Retina (tissue), 1 donor: ENCODE data around the gene ARHGAP26.

Experiments
- DNase-seq: peaks from one replicate; pipeline ENCODE4 v3.0.0-alpha.2; 2016

ARHGAP26 gene

DNA sequence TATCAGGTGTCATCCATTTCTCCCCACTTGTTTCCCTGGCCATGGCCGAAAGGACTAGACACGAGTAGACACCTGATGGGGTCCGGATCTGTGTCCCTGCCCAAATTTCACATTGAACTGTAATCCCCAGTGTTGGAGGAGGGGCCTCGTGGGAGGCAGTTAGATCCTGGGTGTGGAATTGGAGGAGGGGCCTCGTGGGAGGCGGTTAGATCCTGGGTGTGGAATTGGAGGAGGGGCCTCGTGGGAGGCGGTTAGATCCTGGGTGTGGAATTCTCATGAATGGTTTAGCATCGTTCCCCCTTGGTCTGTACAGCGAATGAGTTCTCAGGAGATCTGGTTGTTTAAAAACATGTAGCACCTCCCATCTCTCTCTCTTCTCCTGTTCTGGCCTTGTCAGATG is 467.5 kb downstream of the ARHGAP26 start:
- DNase-seq, result no peak

DNA sequence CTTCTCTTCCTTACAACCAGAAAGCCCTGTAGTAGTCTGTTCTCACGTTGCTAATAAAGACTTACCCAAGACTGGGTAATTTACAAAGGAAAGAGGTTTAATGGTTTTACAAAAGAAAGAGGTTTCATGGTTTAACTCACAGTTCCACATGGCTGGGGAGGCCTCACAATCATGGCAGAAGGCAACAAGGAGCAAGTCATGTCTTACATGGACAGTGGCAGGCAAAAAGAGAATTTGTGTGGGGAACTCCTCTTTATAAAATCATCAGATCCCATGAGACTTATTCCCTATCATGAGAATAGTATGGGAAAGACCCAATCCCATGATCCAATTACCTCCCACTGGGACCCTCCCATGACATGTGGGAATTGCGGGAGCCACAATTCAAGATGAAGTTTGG is 468.4 kb downstream of the ARHGAP26 start:
- no peak for DNase-seq

DNA sequence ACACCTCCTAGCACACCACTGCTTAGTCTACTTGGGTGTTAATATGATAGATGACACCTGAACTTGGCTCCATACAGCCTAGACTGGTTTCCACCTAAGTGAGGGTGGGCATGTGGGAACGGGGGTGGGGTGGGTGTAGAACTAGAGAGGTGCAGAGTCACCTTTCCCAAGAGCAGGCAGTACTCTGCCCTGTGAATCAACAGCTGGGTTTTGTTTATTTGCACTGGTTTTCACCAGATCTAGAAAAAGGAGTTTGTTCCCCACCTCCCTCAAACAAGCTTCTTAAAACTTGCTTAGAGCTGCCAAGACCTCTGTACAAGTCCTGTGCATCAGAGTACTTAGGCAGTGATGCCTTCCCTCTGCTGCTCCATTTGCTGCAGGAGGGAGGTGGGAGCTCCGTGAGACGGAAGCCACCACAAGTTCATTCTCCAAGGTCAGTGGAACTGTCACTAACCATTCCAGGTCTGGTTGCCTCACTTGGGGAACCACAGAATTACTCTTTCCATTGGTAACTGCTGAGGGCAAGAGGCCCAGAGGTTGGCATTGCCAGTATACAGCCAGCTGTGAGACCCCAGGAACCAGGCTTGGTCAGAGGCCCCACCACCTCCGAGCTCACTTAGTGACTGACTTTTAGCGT is 469.8 kb downstream of the ARHGAP26 start:
- no peak for DNase-seq

DNA sequence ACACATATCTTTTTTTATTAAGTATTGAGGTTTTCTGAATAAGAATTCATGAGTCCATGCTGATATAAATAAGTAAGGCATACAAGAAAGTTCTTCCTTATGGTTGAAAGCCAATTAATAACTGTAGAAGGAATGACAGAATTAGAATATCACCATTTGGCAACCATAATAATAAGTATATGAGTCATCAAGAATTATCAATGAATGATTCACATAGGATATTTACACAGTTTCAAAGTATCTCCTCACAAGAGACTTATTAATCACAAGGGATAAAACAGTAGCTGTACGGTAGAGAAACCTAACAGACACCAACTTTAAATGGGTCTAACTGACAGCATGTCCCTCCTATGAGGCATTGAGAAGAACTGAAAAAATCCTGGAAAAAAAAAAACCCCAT is 471.7 kb downstream of the ARHGAP26 start:
- DNase-seq, result no peak

DNA sequence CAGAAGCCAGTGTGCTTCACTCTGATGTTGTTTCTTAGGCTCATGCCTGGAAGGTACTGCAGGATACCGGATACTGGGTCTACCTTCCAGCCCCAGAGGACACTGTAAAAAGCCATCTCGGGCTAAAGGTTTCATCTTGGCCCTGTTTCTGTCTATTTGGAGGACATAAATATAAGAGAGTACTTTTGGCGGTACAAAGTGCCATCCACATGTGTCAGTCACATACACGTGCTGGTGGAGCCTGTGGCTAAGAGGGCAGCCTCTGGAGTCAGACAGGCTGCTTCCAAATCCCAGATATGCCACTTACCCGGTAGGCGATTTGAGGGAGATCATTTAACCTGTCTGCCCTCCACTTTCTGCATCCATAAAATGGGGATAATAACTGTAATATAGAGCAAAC is 472.9 kb downstream of the ARHGAP26 start:
- no peak for DNase-seq

DNA sequence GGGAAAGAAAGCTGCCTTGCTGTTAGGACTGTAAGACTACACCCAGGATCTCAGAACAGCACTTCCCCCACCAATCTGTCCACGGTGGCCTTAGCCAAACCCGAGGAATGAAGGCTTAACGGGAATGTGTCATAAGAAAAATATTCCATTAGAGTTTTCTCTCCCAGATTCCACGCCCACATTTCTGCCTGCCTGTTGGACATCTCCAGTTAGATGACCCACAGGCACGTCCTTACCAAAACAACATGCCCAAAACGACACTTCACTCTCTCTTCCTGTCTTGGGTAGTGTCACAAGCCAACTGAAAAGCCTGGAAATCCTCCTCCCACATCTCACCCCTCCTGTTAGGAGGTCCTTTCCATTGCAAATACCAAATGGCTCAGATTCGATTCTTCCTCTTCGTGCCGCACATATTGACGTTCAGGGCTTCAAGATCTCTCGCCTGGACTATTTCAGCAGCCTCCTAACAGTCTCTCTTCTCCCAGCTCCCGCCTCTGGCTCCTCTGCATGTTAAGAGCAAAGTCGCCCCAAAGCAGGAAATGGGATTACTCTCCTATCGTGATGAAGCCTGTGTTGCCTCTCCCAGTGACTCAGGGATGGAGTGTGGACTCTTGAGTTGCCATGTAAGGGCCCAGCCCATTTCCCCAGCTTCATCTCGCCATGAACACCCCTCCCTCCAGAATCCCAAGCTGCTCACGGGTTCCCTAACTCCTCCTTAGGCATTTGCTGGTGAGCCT is 474.0 kb downstream of the ARHGAP26 start:
- DNase-seq, result no peak

DNA sequence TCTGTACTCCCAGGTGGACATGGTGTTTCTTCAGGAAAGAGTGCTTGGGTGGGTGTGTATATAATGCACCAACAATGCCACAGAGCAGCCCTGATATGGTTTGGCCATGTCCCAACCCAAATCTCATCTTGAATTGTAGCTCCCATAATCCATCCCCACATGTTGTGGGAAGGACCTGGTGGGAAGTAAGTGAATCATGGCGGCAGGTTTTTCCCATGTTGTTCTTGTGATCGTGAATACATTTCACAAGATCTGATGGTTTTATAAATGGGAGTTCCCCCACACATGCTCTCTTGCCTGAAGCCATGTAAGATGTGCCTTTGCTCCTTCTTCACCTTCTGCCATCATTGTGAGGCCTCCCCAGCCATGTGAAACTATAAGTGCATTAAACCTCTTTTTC is 474.8 kb downstream of the ARHGAP26 start:
- DNase-seq, result no peak

DNA sequence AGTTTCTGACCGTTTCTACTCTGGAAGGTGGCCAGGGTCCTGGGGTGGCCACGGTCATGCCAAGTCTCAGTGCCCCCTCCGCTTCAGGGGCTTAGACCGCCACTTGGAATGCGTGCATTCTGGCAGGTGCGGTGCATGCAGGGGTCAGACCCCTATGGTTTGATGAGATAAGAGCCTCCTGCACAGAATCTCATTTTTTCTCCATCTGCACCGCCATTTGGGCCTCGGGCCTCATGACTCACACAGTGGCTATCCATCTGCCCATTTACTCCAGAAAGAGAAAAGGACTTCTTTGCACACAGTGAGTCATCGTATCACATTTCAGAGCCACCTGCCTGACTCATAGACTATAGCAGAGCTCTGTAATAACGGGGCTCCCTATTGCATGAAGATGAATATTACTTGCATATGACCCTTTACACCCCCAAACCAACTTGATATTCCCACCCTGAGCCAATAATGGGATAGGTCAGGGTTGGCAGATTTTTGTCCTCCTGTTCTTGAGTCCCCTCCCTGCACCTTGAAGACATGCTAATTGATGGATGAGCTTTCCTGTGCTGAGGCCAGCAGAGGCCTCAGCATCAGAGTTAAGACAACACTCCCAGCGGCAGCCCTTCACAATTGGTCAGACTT is 475.9 kb downstream of the ARHGAP26 start:
- no peak for DNase-seq

DNA sequence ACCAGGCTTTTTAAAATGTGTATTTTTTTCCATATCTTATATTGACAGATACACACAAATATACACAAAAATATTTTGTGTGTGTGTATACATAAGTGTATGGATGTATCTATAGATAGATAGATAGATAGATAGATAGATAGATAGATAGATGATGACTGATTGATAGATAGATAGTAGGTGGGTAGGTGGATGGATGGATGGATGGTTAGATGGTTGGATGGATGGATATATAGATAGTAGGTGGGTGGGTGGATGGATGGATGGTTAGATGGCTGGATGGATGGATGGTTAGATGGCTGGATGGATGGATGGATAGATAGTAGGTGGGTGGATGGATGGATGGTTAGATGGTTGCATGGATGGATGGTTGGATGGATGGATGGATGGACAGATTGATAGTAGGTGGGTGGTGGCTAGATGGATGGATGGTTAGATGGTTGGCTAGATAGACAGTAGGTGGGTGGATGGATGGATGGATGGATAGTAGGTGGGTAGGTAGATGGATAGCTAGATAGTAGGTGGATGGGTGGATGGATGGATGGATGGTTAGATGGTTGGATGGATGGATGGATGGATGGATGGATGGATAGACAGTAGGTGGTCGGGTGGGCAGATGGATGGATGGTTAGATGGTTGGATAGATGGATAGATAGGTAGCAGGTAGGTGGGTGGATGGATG is 477.1 kb downstream of the ARHGAP26 start:
- DNase-seq, result no peak

DNA sequence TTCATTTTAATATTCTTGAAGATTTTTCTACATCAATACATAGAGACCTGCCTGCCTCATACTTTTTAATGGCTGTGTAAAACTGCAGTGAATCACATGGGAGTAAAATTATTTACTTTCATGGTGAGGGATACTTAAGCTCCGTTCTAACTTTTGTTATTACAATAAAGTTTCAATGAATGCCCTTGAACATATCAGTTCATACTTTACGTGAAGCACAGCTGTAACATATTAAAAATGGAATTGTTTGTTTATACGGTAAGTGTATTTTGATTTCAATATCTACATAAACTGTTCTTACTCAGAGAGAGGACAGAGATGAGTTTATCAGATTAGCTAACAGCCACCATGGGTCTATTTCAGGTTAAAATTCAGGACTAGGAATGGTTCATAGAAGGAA is 478.2 kb downstream of the ARHGAP26 start:
- no peak for DNase-seq

DNA sequence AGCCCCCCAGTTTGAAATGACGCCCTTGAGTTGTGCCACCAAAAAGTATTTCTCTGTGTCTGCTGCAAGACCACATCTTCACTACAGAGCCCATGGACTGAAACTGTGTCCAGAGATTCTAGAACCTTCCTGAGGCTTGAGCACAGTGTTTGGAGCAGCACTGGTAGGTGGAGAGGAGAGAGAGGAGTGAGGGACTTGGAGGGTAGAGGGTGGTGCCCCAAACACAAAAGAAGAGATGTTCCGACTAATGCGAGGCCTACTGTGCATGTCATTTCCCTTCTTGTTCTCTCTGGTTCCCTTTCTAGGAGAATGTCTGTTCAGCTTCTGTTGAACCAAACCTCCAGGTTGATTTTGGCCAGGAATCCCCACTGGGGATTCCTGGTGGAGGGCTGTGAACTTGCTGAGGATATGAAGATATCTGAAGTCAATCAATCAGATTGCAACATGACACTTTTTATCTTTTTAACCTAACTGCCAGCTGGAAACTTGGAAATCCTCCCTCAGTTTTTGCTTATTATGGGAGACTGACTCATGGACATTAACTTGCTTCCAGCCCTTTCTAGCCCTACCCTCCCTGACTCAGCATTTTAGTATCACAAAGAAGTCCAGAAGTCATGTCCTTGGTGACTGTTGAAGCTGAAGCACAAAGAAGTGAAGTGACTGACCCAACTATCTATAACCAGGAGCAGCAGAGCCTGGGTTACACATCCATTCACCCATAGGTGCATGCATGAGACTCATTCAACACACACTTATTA is 478.8 kb downstream of the ARHGAP26 start:
- DNase-seq, result no peak

DNA sequence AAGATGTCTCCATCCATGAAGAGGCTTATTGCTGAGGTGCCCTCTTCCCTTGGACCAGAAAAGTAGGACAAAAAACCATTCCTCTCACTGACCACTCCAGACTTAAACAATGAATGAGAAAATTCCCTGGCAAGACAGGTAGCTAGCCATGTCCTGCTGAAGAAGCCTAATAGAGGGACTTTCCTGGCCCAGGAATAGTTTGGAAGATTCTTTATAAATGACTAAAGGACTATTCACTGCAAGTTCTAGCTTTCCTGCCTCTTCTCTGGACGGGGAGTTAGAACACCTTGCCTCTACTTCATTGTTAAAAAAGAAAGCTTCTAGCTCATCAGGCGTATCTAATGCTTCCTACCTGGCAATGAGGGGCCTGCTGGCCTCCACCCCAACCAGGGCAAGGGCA is 479.7 kb downstream of the ARHGAP26 start:
- DNase-seq, result no peak

DNA sequence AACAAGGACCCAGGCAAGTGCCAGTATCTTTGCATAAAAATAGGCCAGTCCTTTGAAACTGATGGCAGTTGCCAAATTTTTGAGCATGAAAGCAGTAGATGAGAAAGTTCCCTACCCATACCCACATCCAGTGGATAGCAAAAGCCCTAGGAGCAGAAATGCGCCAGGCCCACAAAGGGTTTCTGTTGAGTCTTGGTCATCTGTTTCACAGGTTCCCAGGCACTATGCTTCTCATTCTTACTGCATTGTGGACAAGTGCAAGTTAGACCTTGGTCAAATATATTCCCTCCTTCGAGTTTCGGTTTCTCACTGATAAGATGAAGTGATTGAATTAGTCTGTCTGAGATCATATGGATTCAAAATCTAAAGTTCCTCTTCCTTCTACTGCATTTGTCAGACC is 481.0 kb downstream of the ARHGAP26 start:
- no peak for DNase-seq

DNA sequence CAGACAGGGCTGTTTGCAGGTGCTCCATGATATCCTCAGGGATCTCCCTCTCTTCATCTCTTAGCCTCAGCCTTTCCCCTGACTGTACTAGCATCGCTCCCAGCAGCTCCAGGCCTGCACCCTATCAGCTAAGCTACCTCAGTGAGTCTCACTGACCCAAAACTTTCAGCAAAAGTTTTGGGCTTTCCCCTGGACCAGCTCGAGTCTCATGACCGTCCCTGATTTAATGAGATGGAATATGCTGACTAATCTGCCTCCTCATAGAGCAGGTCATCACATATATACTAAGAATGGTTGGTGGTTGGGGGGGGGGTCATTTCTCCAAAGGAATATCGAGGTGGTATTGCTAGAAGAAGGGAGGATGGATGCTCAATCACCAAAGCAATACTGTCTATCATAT is 481.8 kb downstream of the ARHGAP26 start:
- DNase-seq, result no peak

DNA sequence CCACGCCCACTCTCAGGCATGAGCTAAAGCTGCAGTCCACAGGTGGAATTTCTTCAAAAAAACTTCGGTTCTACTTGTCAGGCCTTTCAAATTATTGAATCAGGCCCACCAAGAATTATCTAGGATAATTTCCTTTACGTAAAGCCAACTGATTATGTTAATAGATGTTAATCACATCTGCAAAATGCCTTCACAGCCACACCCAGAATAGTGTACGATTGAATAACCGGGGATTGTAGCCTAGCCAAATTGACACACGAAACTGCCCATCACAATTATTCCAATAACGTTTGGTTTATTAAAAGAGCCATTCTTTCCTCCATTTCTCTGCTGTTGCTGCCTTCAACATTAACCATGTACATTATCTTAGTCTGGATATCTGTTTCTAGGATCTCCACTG is 484.6 kb downstream of the ARHGAP26 start:
- DNase-seq, result no peak

DNA sequence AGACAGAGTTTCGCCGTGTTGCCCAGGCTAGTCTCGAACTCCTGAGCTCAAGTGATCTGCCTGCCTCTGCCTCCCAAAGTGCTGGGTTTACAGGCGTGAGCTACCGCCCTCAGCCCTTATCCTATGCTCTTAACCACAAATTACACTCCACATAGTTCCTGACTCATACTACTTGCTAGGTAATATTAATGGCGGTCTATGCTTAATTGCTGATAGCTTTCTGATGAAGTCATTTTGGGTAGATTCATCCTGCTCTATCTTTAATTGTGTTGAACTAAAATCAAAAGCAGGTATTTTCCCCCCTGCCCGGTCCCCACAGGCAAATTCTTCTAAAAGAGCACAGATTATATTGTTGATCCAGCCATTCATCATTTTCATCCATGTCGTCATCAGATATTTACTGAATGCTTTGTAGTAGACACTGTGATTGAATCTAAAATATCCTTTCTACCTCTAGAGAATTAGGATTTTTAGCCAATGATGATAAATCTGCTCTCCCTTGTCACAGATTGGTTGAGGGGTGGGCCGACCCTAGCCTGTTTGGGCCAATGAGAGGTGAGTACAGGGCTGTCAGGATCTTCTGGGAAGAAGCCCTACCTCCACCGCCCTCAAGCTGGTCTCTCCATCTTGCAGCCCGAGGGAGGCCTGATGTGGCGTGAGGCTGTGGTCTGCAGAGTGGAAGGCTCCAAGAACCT is 488.5 kb downstream of the ARHGAP26 start:
- DNase-seq, result no peak

DNA sequence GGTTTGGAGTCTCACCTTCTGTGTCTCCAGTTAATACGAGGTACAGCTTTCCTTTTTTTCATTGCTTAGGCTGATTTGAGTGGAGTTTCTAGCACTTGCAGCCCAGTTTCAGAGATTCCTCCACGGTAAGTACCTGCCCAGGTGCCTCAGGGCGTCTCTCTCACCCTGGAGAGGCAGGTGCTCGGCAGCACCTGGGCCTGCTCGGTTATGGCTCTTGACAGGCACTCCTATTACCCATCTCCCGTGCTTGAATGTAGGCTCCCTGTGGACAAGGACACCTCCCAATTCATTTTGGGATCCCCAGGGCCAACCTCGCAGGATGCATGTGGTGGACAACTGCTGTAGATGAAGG is 489.1 kb downstream of the ARHGAP26 start:
- no peak for DNase-seq

DNA sequence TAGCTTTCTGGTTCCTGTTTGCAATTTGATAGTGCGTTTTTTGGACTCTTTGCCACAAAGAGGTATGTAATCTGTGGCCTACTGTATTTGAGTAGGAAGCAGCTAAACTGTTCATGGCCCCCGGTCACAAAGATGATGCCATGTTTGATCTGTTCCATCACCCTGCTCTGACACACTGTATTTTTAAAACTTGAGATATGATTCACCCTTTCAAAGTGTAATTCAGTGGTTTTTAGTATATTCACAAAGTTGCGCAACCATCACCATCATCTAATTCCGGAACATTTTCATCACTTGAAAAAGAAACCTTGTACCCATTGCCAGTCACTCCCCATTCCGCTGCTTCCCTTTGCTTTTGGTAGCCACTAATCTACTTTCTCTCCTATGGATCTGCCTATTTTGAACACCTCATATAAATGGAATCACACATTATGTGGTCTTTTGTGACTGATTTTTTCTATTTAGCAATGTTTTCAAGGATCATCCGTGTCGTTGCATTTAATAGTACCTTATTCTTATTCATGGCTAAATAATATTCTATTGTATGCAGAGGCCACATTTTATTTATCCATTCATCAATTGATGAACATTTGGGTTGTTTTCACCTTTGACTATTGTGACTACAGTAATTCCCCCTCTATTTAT is 491.7 kb downstream of the ARHGAP26 start:
- no peak for DNase-seq

DNA sequence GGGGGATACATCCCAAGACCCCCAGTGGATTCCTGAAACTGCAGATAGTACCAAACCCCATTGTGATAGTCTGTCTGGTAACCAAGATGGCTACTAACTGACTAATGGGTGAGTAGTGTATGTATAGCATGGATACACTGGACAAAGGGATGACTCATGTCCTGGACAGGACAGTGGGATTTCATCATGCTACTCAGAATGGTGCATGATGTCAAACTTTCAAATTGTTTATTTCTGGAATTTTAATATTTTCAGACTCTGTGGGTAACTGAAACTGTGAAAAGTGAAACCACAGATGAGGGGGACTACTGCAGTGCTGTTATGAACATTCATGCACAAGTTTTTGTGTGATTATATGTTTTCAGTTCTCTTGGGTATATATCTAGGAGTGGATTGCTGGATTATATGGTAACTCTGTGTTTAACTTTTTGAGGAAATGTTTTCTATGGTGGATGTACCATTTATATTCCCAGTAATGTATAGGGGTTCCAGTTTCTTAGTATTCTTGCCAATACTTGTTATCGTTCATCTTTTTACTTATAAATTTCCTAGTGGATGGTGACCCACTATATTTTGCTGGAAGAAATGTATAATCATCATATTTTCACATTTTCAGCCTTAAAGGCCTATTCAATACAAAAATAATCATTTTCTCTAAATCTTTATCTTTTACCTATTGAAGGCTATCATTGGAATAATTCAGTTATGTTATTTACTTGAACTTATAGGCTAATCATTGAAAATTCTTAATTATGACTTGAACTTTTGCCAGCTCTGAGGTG is 492.4 kb downstream of the ARHGAP26 start:
- no peak for DNase-seq

DNA sequence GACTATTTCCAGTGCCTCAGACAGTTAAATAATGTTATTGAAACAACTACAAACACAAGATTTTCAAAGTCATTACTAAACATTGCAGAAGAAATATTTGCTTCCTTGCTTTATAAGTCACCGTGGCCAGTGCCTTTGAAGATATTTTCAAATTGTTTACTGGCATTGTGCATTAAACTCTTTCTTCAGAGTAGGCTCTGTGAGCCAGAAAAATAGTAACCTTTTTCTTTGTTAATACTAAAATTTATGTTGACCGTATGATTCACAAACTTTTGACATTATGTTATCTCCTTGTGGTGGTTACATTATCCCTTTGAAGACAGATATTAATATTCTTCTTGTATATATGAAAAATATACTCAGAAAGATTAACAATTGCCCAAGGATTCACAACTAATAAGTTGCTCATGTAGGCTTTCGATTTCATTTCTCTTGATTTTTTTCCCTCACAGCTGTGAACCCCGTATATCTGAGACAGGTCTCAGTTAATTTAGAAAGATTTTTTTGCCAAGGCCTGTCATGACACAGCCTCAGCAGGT is 493.2 kb downstream of the ARHGAP26 start:
- no peak for DNase-seq

DNA sequence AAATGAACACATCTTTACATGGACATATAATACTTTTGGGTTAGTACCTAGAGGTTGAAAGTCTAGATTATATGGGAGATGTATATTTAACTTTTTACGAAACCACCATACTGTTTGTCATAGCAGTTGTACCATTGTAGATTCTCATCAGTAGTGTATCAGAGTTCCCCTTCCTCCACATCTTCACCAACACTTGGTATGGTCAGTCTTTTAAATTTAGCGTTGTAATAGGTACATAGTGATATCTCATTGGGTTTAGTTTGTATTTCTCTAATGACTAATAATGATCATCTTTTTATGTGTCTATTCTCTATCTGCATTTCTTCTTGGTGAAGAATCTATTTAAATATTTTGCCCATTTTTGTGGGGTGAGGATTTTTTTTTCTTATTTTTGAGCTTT is 495.8 kb downstream of the ARHGAP26 start:
- no peak for DNase-seq
